Keratinocyte (primary cell): Measurements from ENCODE around the gene SEL1L.

Experiments
- CTCF ChIP-seq, 3 experiments: IDR thresholded peaks in 1 of 3; conservative IDR thresholded peaks in 1 of 3; optimal IDR thresholded peaks in 1 of 3; 2 replicates in 2 of 3; 3 replicates in 1 of 3; pipeline versions ENCODE3 to v1.5.1; 2011; ENCODE audit warnings: low read length in 3 of 3, mild to moderate bottlenecking in 3 of 3, moderate library complexity in 2 of 3, control low read depth in 1 of 3, inconsistent platforms in 1 of 3; ENCODE audit not compliant: insufficient read depth in 2 of 3; ENCODE audit errors: extremely low read depth in 1 of 3
- EZH2 ChIP-seq: IDR thresholded peaks from one replicate; pipeline ENCODE4 v1.6.1; 2012; ENCODE audit warnings: inconsistent platforms, mild to moderate bottlenecking, low read length, moderate library complexity

- TF ChIP-seq CTCF (optimal IDR thresholded peaks at IDR 0.05 in 1 of 3, IDR thresholded peaks at IDR 0.05 in 1 of 3, conservative IDR thresholded peaks at IDR 0.05 in 1 of 3; ENCODE audit: extremely low read depth in 1 of 3, insufficient read depth in 2 of 3, low read length in 3 of 3): no peak
- TF ChIP-seq EZH2: no peak
Observed at GRCh38 chr14:81441626-81442134, 92.0 kb downstream of the SEL1L start.
